ENCODE data around the gene MPST.

- TF ChIP-seq CTCF (conservative IDR thresholded peaks at IDR 0.05; ENCODE audit: low read length), result no peak
- no peak for TF ChIP-seq EZH2phosphoT487 (IDR thresholded peaks at IDR 0.05; ENCODE audit: borderline replicate concordance)
Measured at GRCh38 chr22:37039466-37039865, 19.9 kb downstream of the MPST start.

All from Loucy (cell line).